Activated T-cell treated with anti-CD3 and anti-CD28 coated beads for 24 hours (primary cell): ENCODE data around the gene HSF4.

Experiments
- DNase-seq: peaks from one replicate; pipeline ENCODE4 v3.0.0-alpha.2; 2020; ENCODE audit warnings: low read depth

HSF4 gene

DNA sequence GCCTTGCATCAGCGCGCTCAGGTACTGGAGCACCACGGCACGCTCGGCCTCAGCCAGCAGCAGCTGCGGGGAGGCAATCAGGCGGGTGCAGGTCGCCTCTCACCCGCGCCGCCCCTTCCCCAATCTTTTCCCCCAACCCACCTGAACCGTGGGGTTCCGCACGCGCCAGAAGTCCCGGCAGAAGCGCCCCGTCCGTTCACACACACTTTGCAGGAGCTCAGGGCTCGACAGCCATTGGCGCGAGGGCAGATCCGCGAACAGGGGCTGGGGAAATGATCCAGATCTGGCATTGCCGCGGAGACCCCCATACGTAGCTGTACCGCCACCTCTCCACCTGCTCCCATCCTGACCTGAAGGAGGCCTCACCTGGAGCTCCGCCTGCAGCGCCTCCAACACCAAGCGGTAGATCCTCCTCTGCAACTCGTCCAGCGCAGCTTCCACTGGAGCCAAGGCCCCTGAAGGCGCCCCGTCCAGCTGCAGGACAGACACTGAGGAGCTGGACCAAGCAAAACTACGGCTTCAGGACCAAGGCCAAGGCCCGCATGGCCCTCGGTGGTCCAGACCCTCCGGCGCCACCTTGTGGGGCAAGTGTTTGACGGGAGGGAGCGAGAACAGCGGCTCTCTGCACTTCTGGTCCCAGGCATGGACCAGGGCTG is 20.6 kb downstream of the HSF4 start:
- DNase-seq: peak; percentile 75

DNA sequence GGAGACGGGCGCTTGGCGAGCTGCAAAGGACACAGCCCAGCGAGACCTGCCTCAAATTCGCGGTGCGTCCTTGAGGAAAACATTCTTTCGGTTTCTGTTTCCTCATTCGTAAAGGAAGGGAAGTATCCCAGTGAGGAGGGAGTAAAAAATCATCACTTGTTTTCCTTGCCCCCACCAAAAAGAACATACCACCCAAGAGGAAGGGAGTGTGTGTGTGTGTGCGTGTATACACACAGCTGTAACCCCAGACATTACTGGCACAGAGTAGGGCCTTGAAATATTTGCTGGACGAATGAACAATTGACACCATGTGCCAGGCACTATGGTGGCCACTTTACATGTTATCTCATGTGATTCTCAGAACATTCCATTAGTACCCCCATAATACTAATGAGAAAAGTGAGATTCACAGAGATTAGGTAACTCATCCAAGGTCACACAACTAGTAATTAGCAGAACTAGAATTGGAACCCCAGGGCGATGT is 21.1 kb downstream of the HSF4 start:
- DNase-seq: no peak

GRCh38 chr16:67186550-67186950 is 22.0 kb downstream of the HSF4 start:
- no peak for DNase-seq

DNA sequence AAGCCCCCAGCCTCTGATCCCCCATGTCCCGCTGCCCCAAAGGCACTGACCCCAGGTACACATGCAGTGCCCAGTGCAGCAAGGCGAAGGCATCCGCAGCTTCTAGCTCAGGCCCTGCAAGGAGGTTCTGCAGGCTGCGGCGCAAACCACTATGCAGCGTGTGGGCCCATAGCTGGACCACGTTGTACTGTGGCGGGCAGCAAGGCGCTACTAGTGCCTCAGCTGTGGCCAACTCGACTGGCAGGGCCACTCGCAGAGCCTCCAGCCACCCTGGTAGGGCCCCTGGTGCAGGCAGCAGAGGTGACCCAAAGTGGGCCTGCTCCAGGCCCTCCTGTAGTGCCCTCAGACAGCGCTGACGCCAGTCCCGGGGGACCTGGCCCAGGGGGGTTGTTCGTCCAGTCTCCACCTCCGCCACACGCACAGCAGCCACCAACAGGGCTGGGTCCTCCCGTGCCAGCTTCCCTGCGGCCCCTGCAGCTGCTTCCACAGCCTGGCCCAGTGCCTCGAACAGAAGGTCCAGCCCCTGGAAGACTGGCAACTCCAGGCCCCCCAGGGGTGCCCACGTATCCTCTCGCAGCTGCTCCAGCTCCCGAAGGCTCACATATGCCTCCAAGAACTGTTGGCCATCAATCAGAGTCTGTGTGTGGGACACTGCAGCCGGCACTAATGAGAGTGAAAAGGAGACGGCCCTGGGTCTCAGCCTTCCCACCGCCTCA is 22.8 kb downstream of the HSF4 start:
- no peak for DNase-seq

GRCh38 chr16:67188323-67188722 is 23.8 kb downstream of the HSF4 start:
- DNase-seq: no peak

DNA sequence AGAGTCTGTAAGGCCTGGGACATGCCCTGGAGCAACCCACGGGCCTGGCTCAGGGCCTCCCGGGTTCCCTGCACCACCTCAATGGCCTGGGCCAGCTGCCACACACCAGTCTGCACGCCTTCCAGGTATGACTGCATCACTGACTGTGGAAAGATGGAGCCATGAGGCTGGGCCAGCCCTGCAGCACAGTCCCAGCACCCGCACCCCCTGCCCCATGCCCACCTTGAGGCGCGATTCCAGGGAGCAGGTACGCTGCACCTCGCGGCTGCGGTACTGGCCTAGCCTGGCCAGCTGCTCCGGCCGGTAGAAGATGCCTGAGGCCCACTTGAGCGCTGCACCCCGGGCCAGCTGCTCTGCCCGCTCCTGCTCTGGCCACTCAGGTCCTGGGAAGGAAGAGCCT is 24.3 kb downstream of the HSF4 start:
- DNase-seq: no peak

DNA sequence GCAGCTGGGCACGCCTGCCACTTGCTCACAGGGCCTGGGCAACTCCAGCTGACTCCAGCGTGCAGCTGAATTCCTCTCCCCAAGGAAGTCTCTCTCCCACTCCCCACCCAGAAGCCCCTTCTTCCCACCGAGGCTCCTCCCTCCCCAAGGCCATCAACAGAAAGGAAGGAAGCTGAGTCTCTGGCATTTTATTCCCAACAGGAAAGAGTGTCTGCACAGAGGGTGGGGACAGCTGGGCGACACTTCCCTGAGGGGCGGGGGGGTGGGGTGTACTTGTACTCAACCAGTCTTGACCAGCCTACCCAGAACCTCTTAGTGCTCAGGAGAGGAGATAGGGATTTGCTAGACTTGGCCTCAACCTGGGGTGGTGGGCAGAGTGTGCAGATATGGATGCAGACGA is 25.5 kb downstream of the HSF4 start, which contains the start of gene EXOC3L1:
EXOC3L1 (minus strand) TSS at position 96 of the 400 bp plus-strand sequence. CDS start 460 bp downstream, outside the sequence.
- DNase-seq: no peak

GRCh38 chr16:67190448-67191399 is 26.2 kb downstream of the HSF4 start:
- DNase-seq: no peak

- no peak for DNase-seq
Observed at GRCh38 chr16:67191411-67191994, 27.0 kb downstream of the HSF4 start.

DNA sequence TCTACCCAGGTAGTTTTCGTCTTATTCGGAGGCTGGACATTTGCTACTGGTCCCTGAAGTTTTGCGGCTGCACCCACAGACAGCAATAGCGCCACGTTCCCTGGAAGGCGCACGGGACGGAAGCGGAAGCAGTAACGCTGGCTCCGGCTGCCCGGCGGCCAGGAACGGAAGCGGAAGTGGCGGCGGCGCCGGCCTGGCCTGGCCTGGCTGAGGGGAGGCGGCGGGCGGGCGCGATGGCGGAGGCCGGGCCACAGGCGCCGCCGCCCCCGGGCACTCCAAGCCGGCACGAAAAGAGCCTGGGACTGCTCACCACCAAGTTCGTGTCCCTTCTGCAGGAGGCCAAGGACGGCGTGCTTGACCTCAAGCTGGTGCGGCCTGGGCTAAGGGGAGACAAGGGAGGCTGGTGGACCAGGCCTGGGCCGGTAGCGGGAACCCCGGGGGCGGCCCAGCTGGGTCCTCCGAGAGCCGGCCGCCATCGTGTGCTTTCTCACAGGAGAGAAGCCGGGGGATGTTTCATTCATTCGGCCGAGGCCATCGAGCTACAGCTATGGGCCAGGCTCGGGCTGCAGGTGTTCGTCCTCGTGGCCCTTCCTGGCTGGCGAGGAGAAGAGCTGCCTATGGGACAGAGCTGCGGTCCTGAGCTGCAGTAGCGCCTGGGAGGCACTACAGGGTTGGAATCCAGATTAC is 27.6 kb downstream of the HSF4 start, which contains the start of gene E2F4:
E2F4 (plus strand) TSS at position 161 of the 687 bp plus-strand sequence; CDS start at position 234, 73 bp downstream.
- peak; percentile 85 for DNase-seq

- DNase-seq: no peak
Observed at GRCh38 chr16:67192781-67193361, 28.3 kb downstream of the HSF4 start.

DNA sequence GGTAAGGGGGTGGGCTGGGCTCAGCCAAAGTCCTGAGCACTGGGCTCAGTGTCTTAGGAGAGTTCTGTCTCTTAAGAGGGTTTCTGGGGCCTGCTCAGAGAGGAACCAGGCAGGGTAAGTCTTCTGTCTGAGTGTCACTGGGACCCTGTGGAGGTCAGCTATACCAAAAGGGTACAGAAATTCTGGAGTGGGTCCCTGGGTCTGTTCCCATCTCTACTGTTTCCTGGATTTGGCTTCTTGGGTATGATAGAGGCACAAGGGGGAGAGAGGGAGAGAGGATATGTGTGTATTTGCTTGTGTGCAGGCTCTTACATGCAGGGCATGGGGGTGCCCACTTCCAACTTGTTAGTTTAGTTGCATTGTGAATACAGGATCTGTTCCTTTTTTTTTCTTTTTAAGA is 29.0 kb downstream of the HSF4 start:
- DNase-seq: no peak

- no peak for DNase-seq
Observed at GRCh38 chr16:67194260-67194659, 29.7 kb downstream of the HSF4 start.

DNA sequence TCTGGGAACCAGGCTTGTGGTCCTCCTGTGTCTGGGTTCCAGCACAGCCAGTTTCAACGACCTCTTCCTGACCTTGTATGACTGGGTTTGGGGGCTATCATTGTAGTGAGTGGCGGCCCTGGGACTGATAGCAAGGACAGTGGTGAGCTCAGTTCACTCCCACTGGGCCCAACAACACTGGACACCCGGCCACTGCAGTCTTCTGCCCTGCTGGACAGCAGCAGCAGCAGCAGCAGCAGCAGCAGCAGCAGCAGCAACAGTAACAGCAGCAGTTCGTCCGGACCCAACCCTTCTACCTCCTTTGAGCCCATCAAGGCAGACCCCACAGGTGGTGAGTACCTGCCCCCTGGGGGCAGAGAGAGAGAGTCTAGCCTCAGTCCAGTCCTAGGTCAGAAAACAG is 31.1 kb downstream of the HSF4 start:
- no peak for DNase-seq

- DNase-seq: no peak
Observed at GRCh38 chr16:67196881-67197280, 32.3 kb downstream of the HSF4 start.

GRCh38 chr16:67197704-67198103 is 33.2 kb downstream of the HSF4 start:
- no peak for DNase-seq

GRCh38 chr16:67198238-67198734 is 33.7 kb downstream of the HSF4 start:
- DNase-seq: no peak

DNA sequence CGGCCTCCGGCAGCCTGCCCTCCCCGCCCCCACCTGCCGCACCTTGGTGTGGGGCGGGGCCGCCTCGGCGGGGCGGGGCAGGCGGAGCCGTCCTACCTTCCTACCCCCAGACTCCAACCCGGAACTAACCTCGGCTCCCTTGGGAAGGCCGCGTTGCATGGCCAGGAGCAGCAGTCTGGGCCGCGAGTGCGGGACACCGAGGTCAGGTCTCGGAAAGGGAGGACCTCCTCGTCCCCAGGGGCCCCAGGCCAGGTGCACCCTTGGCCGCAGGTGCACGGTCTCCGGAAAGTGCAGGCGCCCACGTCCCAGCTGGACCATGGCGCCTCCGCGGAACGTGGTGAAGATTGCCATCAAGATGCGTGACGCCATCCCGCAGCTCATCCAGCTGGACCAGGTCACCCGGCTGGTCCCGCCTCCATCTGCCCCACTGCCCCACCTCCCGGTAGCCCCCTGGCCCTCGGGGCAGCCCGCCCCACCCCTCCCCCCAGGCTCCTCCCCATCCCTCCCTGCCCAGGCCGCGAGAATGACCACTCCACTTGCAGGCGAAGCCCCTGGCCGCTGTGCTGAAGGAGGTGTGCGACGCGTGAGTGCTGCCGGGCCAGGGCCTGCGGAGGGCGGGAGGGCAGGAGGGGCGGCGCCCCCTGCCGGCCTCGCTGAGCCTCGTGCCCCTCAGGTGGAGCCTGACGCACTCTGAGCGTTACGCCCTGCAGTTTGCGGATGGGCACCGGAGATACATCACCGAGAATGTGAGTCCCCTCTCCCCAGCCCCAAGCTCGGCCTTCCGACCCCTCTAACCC is 34.7 kb downstream of the HSF4 start, which contains the start of gene ELMO3:
ELMO3 (plus strand) TSS at position 121 of the 797 bp plus-strand sequence; CDS start at position 317, 196 bp downstream.
- DNase-seq: no peak

DNA sequence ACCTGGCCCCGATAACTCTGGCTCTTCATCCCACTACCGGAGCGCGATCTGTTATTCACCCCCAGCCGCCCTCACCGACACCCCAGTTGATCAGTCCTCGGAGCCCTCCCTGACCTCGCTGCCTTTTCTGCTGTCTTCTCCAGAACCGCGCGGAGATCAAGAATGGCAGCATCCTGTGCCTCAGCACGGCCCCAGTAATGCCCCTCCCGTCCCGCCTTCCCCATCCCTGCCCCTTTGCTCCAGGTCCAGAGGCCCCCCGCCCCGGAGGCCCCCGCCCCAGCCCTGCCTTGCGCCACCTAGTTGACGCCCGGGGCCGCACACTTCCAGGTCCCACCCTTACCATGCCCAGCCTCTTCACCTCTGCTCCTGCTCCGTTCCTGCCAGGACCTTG is 35.3 kb downstream of the HSF4 start:
- no peak for DNase-seq

DNA sequence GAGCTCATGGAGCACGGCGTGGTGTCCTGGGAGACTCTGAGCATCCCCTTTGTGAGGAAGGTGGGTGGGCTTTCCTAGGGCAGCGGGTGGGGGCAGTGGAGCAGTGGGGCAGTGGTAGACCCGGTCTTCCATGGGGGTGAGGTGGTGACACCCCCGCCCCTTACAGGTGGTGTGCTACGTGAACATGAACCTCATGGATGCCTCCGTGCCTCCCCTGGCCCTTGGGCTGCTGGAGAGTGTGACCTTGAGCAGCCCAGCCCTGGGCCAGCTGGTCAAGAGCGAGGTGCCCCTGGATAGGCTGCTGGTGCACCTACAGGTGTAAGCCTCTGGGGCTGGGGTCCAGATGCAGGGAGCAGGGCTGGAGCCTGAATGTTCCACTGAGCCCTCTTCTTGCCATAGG is 35.9 kb downstream of the HSF4 start:
- DNase-seq: no peak
